ENCODE results near the gene KCNC2.

The KCNC2 gene

DNA sequence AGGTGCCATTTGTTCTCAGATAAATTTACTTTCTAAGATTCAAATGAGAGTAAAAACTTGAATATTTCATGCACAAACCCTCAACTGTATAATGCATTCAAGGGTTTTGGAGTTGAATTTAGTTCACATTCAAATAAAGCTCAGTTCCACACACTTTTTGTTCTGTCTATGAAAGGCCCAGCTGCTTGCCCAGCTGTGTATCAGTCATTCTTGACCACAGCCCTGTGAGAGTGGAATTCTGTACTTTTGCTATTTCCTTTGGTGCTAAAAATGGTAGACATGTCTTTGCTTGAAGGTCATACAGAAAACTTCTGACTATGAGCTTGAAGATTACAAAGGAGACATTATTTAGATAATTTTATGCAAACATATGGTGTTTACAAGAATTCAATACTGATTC, 110.4 kb downstream of the KCNC2 start:
- Histone ChIP-seq H2AFZ (ENCODE audit: low read length) (no peak overlapping the region), H3K4me2 (ENCODE audit: low read depth, low read length) (peak overlapping the region; percentile 11; the same call in 1 of the 2 replicates), H3K9me3 (replicated peaks; ENCODE audit: insufficient read depth, low read length) (no peaks in the 10 kb centered on the region), H3K4me1 (ENCODE audit: low read length) (peaks cover 18% of the 10 kb centered on the region), H3K9me2 (replicated peaks; ENCODE audit: insufficient read depth, low read length) (no peaks in the 10 kb centered on the region), H4K20me1 (ENCODE audit: insufficient read depth, low read length) (no peaks in the 10 kb centered on the region), H3K4me3 (ENCODE audit: low read length) (no peak overlapping the region), H3K9ac (ENCODE audit: low read length) (no peak overlapping the region), H3K27me3 (replicated peaks; ENCODE audit: insufficient read depth, low read length) (no peaks in the 10 kb centered on the region), H3F3A (ENCODE audit: insufficient read depth, low read length) (no peaks in the 10 kb centered on the region), H3K27ac (ENCODE audit: low read length) (peak overlapping the region; percentile 9; the same call in 1 of the 2 replicates), H3K79me2 (ENCODE audit: low read length) (no peaks in the 10 kb centered on the region), H3K36me3 (replicated peaks; ENCODE audit: insufficient read depth, low read length) (no peaks in the 10 kb centered on the region)
- TF ChIP-seq EZH2phosphoT487 (IDR thresholded peaks at IDR 0.05; ENCODE audit: low read length) (no peak), CTCF (IDR thresholded peaks at IDR 0.05; ENCODE audit: low read length) (no peak), EZH2 (optimal IDR thresholded peaks at IDR 0.05; ENCODE audit: low read depth, low read length) (no peak)
- DNase-seq = peak; percentile 66

DNA sequence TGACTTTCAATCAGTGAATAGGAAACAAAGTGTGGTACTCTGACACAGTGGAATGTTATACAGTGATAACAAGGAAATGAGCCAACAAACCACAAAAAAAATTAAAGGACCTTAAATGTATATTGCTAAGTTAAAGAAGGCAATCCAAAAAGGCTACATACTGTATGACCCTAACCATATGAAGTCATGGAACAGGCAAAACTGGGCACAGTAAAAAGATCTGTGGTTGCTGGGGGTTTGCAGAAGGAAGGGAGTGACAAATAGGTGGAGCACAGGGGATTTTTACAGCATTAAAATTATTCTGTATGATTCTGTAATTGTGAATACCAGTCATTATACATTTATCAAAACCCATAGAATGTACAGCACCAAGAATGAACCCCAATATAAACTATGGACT, 112.6 kb downstream of the KCNC2 start:
- no peak overlapping the region for H3K4me2 ChIP-seq (ENCODE audit: low read depth, low read length)
- H3K9me3 ChIP-seq (replicated peaks; ENCODE audit: insufficient read depth, low read length) = no peaks in the 10 kb centered on the region
- no peaks in the 10 kb centered on the region for H3K9me2 ChIP-seq (replicated peaks; ENCODE audit: insufficient read depth, low read length)
- H2AFZ ChIP-seq (ENCODE audit: low read length) = no peak overlapping the region
- no peaks in the 10 kb centered on the region for H3K27me3 ChIP-seq (replicated peaks; ENCODE audit: insufficient read depth, low read length)
- no peak overlapping the region for H3K4me3 ChIP-seq (ENCODE audit: low read length)
- H4K20me1 ChIP-seq (ENCODE audit: insufficient read depth, low read length) = no peaks in the 10 kb centered on the region
- no peak overlapping the region for H3K9ac ChIP-seq (ENCODE audit: low read length)
- H3K27ac ChIP-seq (ENCODE audit: low read length) = no peak overlapping the region
- H3K4me1 ChIP-seq (ENCODE audit: low read length) = peaks cover 18% of the 10 kb centered on the region
- H3F3A ChIP-seq (ENCODE audit: insufficient read depth, low read length) = no peaks in the 10 kb centered on the region
- no peak for TF ChIP-seq EZH2 (optimal IDR thresholded peaks at IDR 0.05; ENCODE audit: low read depth, low read length)
- TF ChIP-seq CTCF (IDR thresholded peaks at IDR 0.05; ENCODE audit: low read length) = no peak
- TF ChIP-seq EZH2phosphoT487 (IDR thresholded peaks at IDR 0.05; ENCODE audit: low read length) = no peak
- no peaks in the 10 kb centered on the region for H3K79me2 ChIP-seq (ENCODE audit: low read length)
- no peak for DNase-seq
- H3K36me3 ChIP-seq (replicated peaks; ENCODE audit: insufficient read depth, low read length) = no peaks in the 10 kb centered on the region

- TF ChIP-seq EZH2phosphoT487 (IDR thresholded peaks at IDR 0.05; ENCODE audit: low read length) (no peak), EZH2 (optimal IDR thresholded peaks at IDR 0.05; ENCODE audit: low read depth, low read length) (no peak), CTCF (IDR thresholded peaks at IDR 0.05; ENCODE audit: low read length) (no peak)
- no peak overlapping the region for H3K27ac ChIP-seq (ENCODE audit: low read length)
- H3K36me3 ChIP-seq (replicated peaks; ENCODE audit: insufficient read depth, low read length) = no peaks in the 10 kb centered on the region
- H3K4me2 ChIP-seq (ENCODE audit: low read depth, low read length) = no peak overlapping the region
- no peaks in the 10 kb centered on the region for H4K20me1 ChIP-seq (ENCODE audit: insufficient read depth, low read length)
- no peaks in the 10 kb centered on the region for H3K9me3 ChIP-seq (replicated peaks; ENCODE audit: insufficient read depth, low read length)
- no peaks in the 10 kb centered on the region for H3K9me2 ChIP-seq (replicated peaks; ENCODE audit: insufficient read depth, low read length)
- H3K27me3 ChIP-seq (replicated peaks; ENCODE audit: insufficient read depth, low read length) = no peaks in the 10 kb centered on the region
- no peak overlapping the region for H3K4me3 ChIP-seq (ENCODE audit: low read length)
- H3K9ac ChIP-seq (ENCODE audit: low read length) = no peak overlapping the region
- DNase-seq = no peak
- H3K4me1 ChIP-seq (ENCODE audit: low read length) = no peaks in the 10 kb centered on the region
- no peaks in the 10 kb centered on the region for H3K79me2 ChIP-seq (ENCODE audit: low read length)
- no peaks in the 10 kb centered on the region for H3F3A ChIP-seq (ENCODE audit: insufficient read depth, low read length)
- no peak overlapping the region for H2AFZ ChIP-seq (ENCODE audit: low read length)
Observed at GRCh38 chr12:75087654-75088053, 122.0 kb downstream of the KCNC2 start.

Data from MM.1S (cell line).